Activated T-helper 2 cell treated with anti-CD3 and anti-CD28 coated beads, Interferon-gamma antibody, Interleukin-2, Interleukin-4, amounts not matched to agents 10 μg/mL and 5 μg/mL and 100 μg/mL, durations not matched to agents 14 hours and 24 hours and 36 hours (primary cell): ENCODE data around the gene TUBA1B. TPM values are rescaled to one million over a fixed set of nuclear protein-coding genes. Genes with fewer than 3 reads are reported as not detected.

Source experiments
- DNase-seq: peaks from one replicate; pipeline ENCODE4 v3.0.0; 2021; ENCODE audit warnings: low spot score
- H3K27ac Mint-ChIP-seq: one replicate; pipeline ENCODE4 v1.8.0; 2021; ENCODE audit warnings: mixed read lengths
- H3K27me3 Mint-ChIP-seq: one replicate; pipeline ENCODE4 v1.8.0; 2021; ENCODE audit warnings: low read depth, mixed read lengths
- H3K36me3 Mint-ChIP-seq: one replicate; pipeline ENCODE4 v1.8.0; 2021; ENCODE audit warnings: low read depth, mixed read lengths
- H3K4me1 Mint-ChIP-seq: one replicate; pipeline ENCODE4 v1.8.0; 2021; ENCODE audit warnings: low read depth, mixed read lengths
- H3K4me3 Mint-ChIP-seq: one replicate; pipeline ENCODE4 v1.8.0; 2021; ENCODE audit warnings: low read depth, mild to moderate bottlenecking, moderate library complexity, mixed read lengths
- H3K9me3 Mint-ChIP-seq: one replicate; pipeline ENCODE4 v1.8.0; 2021; ENCODE audit warnings: mixed read lengths
- intact Hi-C: fragments of 100-400 bp; cut with micrococcal nuclease; formaldehyde crosslinking; loops from one replicate; pipeline ENCODE4 v1.15.1; 2023
- total RNA-seq: library from RNA; stranded (reverse); gene quantifications from 2 replicates; pipeline ENCODE4 v1.2.3, GENCODE V29; 2022

Gene TUBA1B
- total RNA-seq, 1 donor from 2014 or later, result 1,902 TPM

- DNase-seq, result peak; percentile 94
- peaks cover 22% of the 10 kb centered on the region for H3K4me1 Mint-ChIP-seq
- intact Hi-C loops, result loop anchor here (1.0 to 5.0 kb wide), 2 partner anchors 20 to 77 kb away; partner anchors contain the start of gene TUBA1A
- peaks cover 5% of the 10 kb centered on the region for H3K36me3 Mint-ChIP-seq
- peak within 1 kb of the TSS; percentile 91 for H3K27ac Mint-ChIP-seq
- H3K4me3 Mint-ChIP-seq, result peak within 1 kb of the TSS; percentile 97
- H3K27me3 Mint-ChIP-seq, result peaks cover 2% of the 10 kb centered on the region
- no peaks in the 10 kb centered on the region for H3K9me3 Mint-ChIP-seq
These were observed 20.6 kb downstream of the TUBA1B start, which contains the start of gene LMBR1L for GRCh38 chr12:49110464-49111155. TSS of gene LMBR1L (minus strand) at chr12:49110847. CDS start at chr12:49110555, 292 bp downstream.

- Mint-ChIP-seq H3K27ac (peak overlapping the region; percentile 91), H3K4me3 (peak overlapping the region; percentile 97), H3K9me3 (no peaks in the 10 kb centered on the region), H3K4me1 (peaks cover 22% of the 10 kb centered on the region), H3K27me3 (peaks cover under 1% of the 10 kb centered on the region), H3K36me3 (peaks cover 5% of the 10 kb centered on the region)
- intact Hi-C loops, result loop anchor here (1.0 to 5.0 kb wide), 3 partner anchors 20 to 77 kb away; partner anchors contain the start of gene TUBA1A
- DNase-seq, result no peak
These were observed 21.3 kb downstream of the TUBA1B start for GRCh38 chr12:49109641-49110463.

- Mint-ChIP-seq H3K27me3 (no peaks in the 10 kb centered on the region), H3K36me3 (peaks cover 8% of the 10 kb centered on the region), H3K4me1 (peaks cover 22% of the 10 kb centered on the region), H3K27ac (peak overlapping the region; percentile 51), H3K9me3 (no peaks in the 10 kb centered on the region), H3K4me3 (peak overlapping the region; percentile 97)
- intact Hi-C loops, result loop anchor here (1.0 kb wide), 1 partner anchor 21 kb away; no protein-coding TSS in a partner anchor
- DNase-seq, result no peak
These were observed 22.2 kb downstream of the TUBA1B start for GRCh38 chr12:49108958-49109404.

- intact Hi-C loops, result no loop called here
- no peak for DNase-seq
- peaks cover 18% of the 10 kb centered on the region for H3K36me3 Mint-ChIP-seq
- H3K4me3 Mint-ChIP-seq, result no peak overlapping the region
- H3K9me3 Mint-ChIP-seq, result no peaks in the 10 kb centered on the region
- H3K27me3 Mint-ChIP-seq, result no peaks in the 10 kb centered on the region
- H3K4me1 Mint-ChIP-seq, result peaks cover 15% of the 10 kb centered on the region
- no peak overlapping the region for H3K27ac Mint-ChIP-seq
These were observed 25.6 kb downstream of the TUBA1B start for GRCh38 chr12:49105504-49106084.

- H3K27me3 Mint-ChIP-seq, result no peaks in the 10 kb centered on the region
- DNase-seq, result no peak
- H3K36me3 Mint-ChIP-seq, result peaks cover 21% of the 10 kb centered on the region
- H3K4me1 Mint-ChIP-seq, result peaks cover 14% of the 10 kb centered on the region
- intact Hi-C loops, result no loop called here
- no peak overlapping the region for H3K4me3 Mint-ChIP-seq
- no peaks in the 10 kb centered on the region for H3K9me3 Mint-ChIP-seq
- no peak overlapping the region for H3K27ac Mint-ChIP-seq
These were observed 26.4 kb downstream of the TUBA1B start for GRCh38 chr12:49104822-49105221.

- intact Hi-C loops, result no loop called here
- no peak for DNase-seq
- no peak overlapping the region for H3K27ac Mint-ChIP-seq
- H3K36me3 Mint-ChIP-seq, result peaks cover 46% of the 10 kb centered on the region
- peaks cover 5% of the 10 kb centered on the region for H3K27me3 Mint-ChIP-seq
- H3K9me3 Mint-ChIP-seq, result no peaks in the 10 kb centered on the region
- H3K4me3 Mint-ChIP-seq, result no peak overlapping the region
- H3K4me1 Mint-ChIP-seq, result no peaks in the 10 kb centered on the region
These were observed 30.8 kb downstream of the TUBA1B start for GRCh38 chr12:49100380-49100779.

- Mint-ChIP-seq H3K27me3 (peaks cover 16% of the 10 kb centered on the region), H3K4me3 (no peak overlapping the region), H3K9me3 (no peaks in the 10 kb centered on the region), H3K4me1 (peaks cover 3% of the 10 kb centered on the region), H3K27ac (no peak overlapping the region), H3K36me3 (peaks cover 46% of the 10 kb centered on the region)
- DNase-seq, result no peak
- intact Hi-C loops, result loop anchor here (1.0 kb wide), 1 partner anchor 34 kb away; no protein-coding TSS in a partner anchor
These were observed 32.5 kb downstream of the TUBA1B start for GRCh38 chr12:49098703-49099102.

- peaks cover 6% of the 10 kb centered on the region for H3K4me1 Mint-ChIP-seq
These were observed 33.2 kb downstream of the TUBA1B start for GRCh38 chr12:49098035-49098451.

GRCh38 chr12:49097381-49097780 lies 33.8 kb downstream of the TUBA1B start:
- Mint-ChIP-seq H3K27ac (no peak overlapping the region), H3K27me3 (peaks cover 28% of the 10 kb centered on the region), H3K4me1 (peaks cover 7% of the 10 kb centered on the region), H3K4me3 (no peak overlapping the region), H3K36me3 (peaks cover 45% of the 10 kb centered on the region), H3K9me3 (no peaks in the 10 kb centered on the region)
- DNase-seq, result no peak
- intact Hi-C loops, result no loop called here

More at GRCh38 chr12:49098035-49098451, 33.2 kb downstream of the TUBA1B start:
- Mint-ChIP-seq H3K36me3 (peaks cover 46% of the 10 kb centered on the region), H3K4me3 (no peak overlapping the region), H3K9me3 (no peaks in the 10 kb centered on the region), H3K27me3 (peaks cover 22% of the 10 kb centered on the region), H3K27ac (no peak overlapping the region)
- peak; percentile 46 for DNase-seq
- intact Hi-C loops, result loop anchor here (1.0 kb wide), 1 partner anchor 34 kb away; no protein-coding TSS in a partner anchor

- Mint-ChIP-seq H3K27me3 (peaks cover 50% of the 10 kb centered on the region), H3K27ac (no peak overlapping the region), H3K9me3 (no peaks in the 10 kb centered on the region), H3K4me3 (no peak overlapping the region), H3K36me3 (peaks cover 37% of the 10 kb centered on the region), H3K4me1 (peaks cover 27% of the 10 kb centered on the region)
- no peak for DNase-seq
- intact Hi-C loops, result loop anchor here (5.0 kb wide), 1 partner anchor 98 kb away; the partner anchor contains the start of gene DDN
These were observed 36.2 kb downstream of the TUBA1B start for GRCh38 chr12:49094975-49095365.

GRCh38 chr12:49094160-49094974 lies 36.8 kb downstream of the TUBA1B start, which contains the start of gene DHH:
TSS of gene DHH (minus strand) at chr12:49094801. CDS start at chr12:49094512, 289 bp downstream.
- H3K27ac Mint-ChIP-seq, result no peak within 1 kb of the TSS
- peaks cover 29% of the 10 kb centered on the region for H3K4me1 Mint-ChIP-seq
- intact Hi-C loops, result loop anchor here (5.0 kb wide), 1 partner anchor 97 kb away; the partner anchor contains the start of gene DDN
- no peaks in the 10 kb centered on the region for H3K9me3 Mint-ChIP-seq
- DNase-seq, result no peak
- peaks cover 33% of the 10 kb centered on the region for H3K36me3 Mint-ChIP-seq
- peaks cover 53% of the 10 kb centered on the region for H3K27me3 Mint-ChIP-seq
- H3K4me3 Mint-ChIP-seq, result no peak within 1 kb of the TSS
